PC-9 (cell line): ENCODE measurements around the gene FARS2. TPM values are rescaled to one million over a fixed set of nuclear protein-coding genes. Genes with fewer than 3 reads are reported as not detected.

Experiments
- BruUV-seq: library from RNA; stranded (reverse); fragments of 400-500 nt; replicated peaks from 2 replicates; lab custom pipeline; 2021; lab: Mats Ljungman, UMichigan
- CTCF ChIA-PET: fragments of 300-600 bp; sonication (Branson Sonifier 250); formaldehyde crosslinking; loops from one replicate; lab custom pipeline; 2022; ENCODE audit warnings: antibody characterized with exemption; lab: Charles Lee
- POLR2A ChIA-PET: fragments of 300-600 bp; sonication (Branson Sonifier 250); formaldehyde crosslinking; loops from one replicate; lab custom pipeline; 2022; ENCODE audit warnings: antibody characterized with exemption; ENCODE audit not compliant: unreplicated experiment; lab: Charles Lee
- DNase-seq, 2 experiments: peaks; one replicate each; pipeline versions ENCODE4 v3.0.0 to v3.0.0-alpha.2; 2015 to 2022; ENCODE audit warnings: mixed read lengths in 1 of 2
- H2AFZ ChIP-seq: fragments of 200-600 bp; sonication (generic); 2 replicates; pipeline ENCODE4 v1.8.1; 2017; ENCODE audit warnings: antibody characterized with exemption
- H3F3A ChIP-seq: fragments of 200-600 bp; sonication (generic); 2 replicates; pipeline ENCODE4 v1.8.1; 2017; ENCODE audit warnings: antibody characterized with exemption, mild to moderate bottlenecking, low read depth; ENCODE audit not compliant: insufficient read depth
- H3K27ac ChIP-seq: fragments of 200-600 bp; sonication (generic); 2 replicates; pipeline ENCODE4 v1.6.1; 2016; ENCODE audit warnings: mixed run types
- H3K27me3 ChIP-seq: fragments of 200-600 bp; sonication (generic); 2 replicates; pipeline ENCODE4 v1.6.1; 2016; ENCODE audit warnings: low read depth, mixed run types; ENCODE audit not compliant: insufficient read depth
- H3K36me3 ChIP-seq: fragments of 200-600 bp; sonication (generic); 2 replicates; pipeline ENCODE4 v1.6.1; 2016; ENCODE audit warnings: low read depth, mixed run types
- H3K4me1 ChIP-seq: fragments of 200-600 bp; sonication (generic); replicated peaks from 2 replicates; pipeline ENCODE4 v1.6.1; 2016; ENCODE audit warnings: mixed run types; ENCODE audit not compliant: insufficient read depth
- H3K4me2 ChIP-seq: fragments of 200-600 bp; sonication (generic); 2 replicates; pipeline ENCODE4 v1.6.1; 2017; ENCODE audit warnings: mixed run types
- H3K4me3 ChIP-seq: fragments of 200-600 bp; sonication (generic); 2 replicates; pipeline ENCODE4 v1.6.1; 2016; ENCODE audit warnings: mixed run types
- H3K79me2 ChIP-seq: fragments of 200-600 bp; sonication (generic); 2 replicates; pipeline ENCODE4 v1.6.1; 2017; ENCODE audit warnings: low read depth, mixed run types
- H3K9me2 ChIP-seq: fragments of 200-600 bp; sonication (generic); 2 replicates; pipeline ENCODE4 v1.8.1; 2017; ENCODE audit warnings: mild to moderate bottlenecking; ENCODE audit not compliant: insufficient read depth
- H3K9me3 ChIP-seq: fragments of 200-600 bp; sonication (generic); 2 replicates; pipeline ENCODE4 v1.8.1; 2016; ENCODE audit warnings: low read depth; ENCODE audit not compliant: insufficient read depth
- H4K20me1 ChIP-seq: fragments of 200-600 bp; sonication (generic); 2 replicates; pipeline ENCODE4 v1.8.1; 2017; ENCODE audit not compliant: insufficient read depth
- CTCF ChIP-seq: fragments of 200-600 bp; sonication (generic); conservative IDR thresholded peaks from 2 replicates; pipeline ENCODE4 v1.6.1; 2017; ENCODE audit warnings: mixed run types, antibody characterized with exemption, mild to moderate bottlenecking, moderate library complexity
- EZH2 ChIP-seq: fragments of 200-600 bp; sonication (generic); IDR thresholded peaks from 2 replicates; pipeline ENCODE4 v1.8.0; 2017; ENCODE audit warnings: antibody characterized with exemption, low read depth
- intact Hi-C: fragments of 100-400 bp; cut with micrococcal nuclease; formaldehyde crosslinking; loops from one replicate; pipeline ENCODE4 v1.10.0; 2022; ENCODE audit not compliant: unreplicated experiment
- total RNA-seq: library from RNA; stranded (reverse); gene quantifications from 2 replicates; pipeline ENCODE4 v1.2.3, GENCODE V29; 2021

FARS2 gene
- total RNA-seq, 1 experiment from 2014 or later: 26.7 TPM

GRCh38 chr6:5723841-5724691 is 462.8 kb downstream of the FARS2 start:
- CTCF ChIA-PET: no interaction called here

GRCh38 chr6:5724911-5725310 is 463.6 kb downstream of the FARS2 start:
- intact Hi-C loops: no loop called here
- no peaks in the 10 kb centered on the region for H3K36me3 ChIP-seq
- H3K4me3 ChIP-seq: no peak overlapping the region
- CTCF ChIA-PET: no interaction called here
- H4K20me1 ChIP-seq: no peaks in the 10 kb centered on the region
- no peak overlapping the region for H3K4me2 ChIP-seq
- no peaks in the 10 kb centered on the region for H3K9me2 ChIP-seq
- BruUV-seq: no TSS peak
- no peaks in the 10 kb centered on the region for H3K4me1 ChIP-seq
- no peak overlapping the region for H2AFZ ChIP-seq
- no peaks in the 10 kb centered on the region for H3K27me3 ChIP-seq
- no peak for TF ChIP-seq CTCF
- no peak for TF ChIP-seq EZH2
- no peaks in the 10 kb centered on the region for H3F3A ChIP-seq
- POLR2A ChIA-PET: no interaction called here
- no peak for DNase-seq
- no peaks in the 10 kb centered on the region for H3K9me3 ChIP-seq
- no peaks in the 10 kb centered on the region for H3K79me2 ChIP-seq
- no peak overlapping the region for H3K27ac ChIP-seq

More at GRCh38 chr6:5723841-5724691, 462.8 kb downstream of the FARS2 start:
- H3F3A ChIP-seq: no peaks in the 10 kb centered on the region
- H3K36me3 ChIP-seq: no peaks in the 10 kb centered on the region
- H3K4me1 ChIP-seq: no peaks in the 10 kb centered on the region
- POLR2A ChIA-PET: no interaction called here
- H2AFZ ChIP-seq: no peak overlapping the region
- no peak for DNase-seq
- BruUV-seq: no TSS peak
- H3K4me3 ChIP-seq: no peak overlapping the region
- H4K20me1 ChIP-seq: no peaks in the 10 kb centered on the region
- H3K9me2 ChIP-seq: no peaks in the 10 kb centered on the region
- intact Hi-C loops: no loop called here
- no peak for TF ChIP-seq EZH2
- TF ChIP-seq CTCF: no peak
- H3K4me2 ChIP-seq: no peak overlapping the region
- no peak overlapping the region for H3K27ac ChIP-seq
- H3K9me3 ChIP-seq: no peaks in the 10 kb centered on the region
- no peaks in the 10 kb centered on the region for H3K79me2 ChIP-seq
- no peaks in the 10 kb centered on the region for H3K27me3 ChIP-seq

- ChIA-PET POLR2A (no interaction called here), CTCF (no interaction called here)
- no TSS peak for BruUV-seq
- DNase-seq: no peak
- no peaks in the 10 kb centered on the region for H3K27me3 ChIP-seq
- H2AFZ ChIP-seq: no peak overlapping the region
- no peaks in the 10 kb centered on the region for H3K36me3 ChIP-seq
- H3K9me3 ChIP-seq: no peaks in the 10 kb centered on the region
- no peak overlapping the region for H3K4me3 ChIP-seq
- H3K79me2 ChIP-seq: no peaks in the 10 kb centered on the region
- H3K4me2 ChIP-seq: no peak overlapping the region
- intact Hi-C loops: no loop called here
- H4K20me1 ChIP-seq: no peaks in the 10 kb centered on the region
- TF ChIP-seq CTCF: no peak
- no peak for TF ChIP-seq EZH2
- H3F3A ChIP-seq: no peaks in the 10 kb centered on the region
- no peaks in the 10 kb centered on the region for H3K4me1 ChIP-seq
- no peaks in the 10 kb centered on the region for H3K9me2 ChIP-seq
- no peak overlapping the region for H3K27ac ChIP-seq
Measured at GRCh38 chr6:5726976-5727718, 465.8 kb downstream of the FARS2 start.
